PC-3 (cell line): ENCODE data around the gene NUDT13.

ENCODE experiments used
- CTCF ChIP-seq: fragments of 300-600 bp; sonication (generic); conservative IDR thresholded peaks from 2 replicates; pipeline ENCODE4 v1.5.1; 2017; ENCODE audit warnings: antibody characterized with exemption, low read depth, mild to moderate bottlenecking, low read length
- EZH2 ChIP-seq: fragments of 300-600 bp; sonication (generic); IDR thresholded peaks from one replicate; pipeline ENCODE4 v1.6.1; 2017; ENCODE audit warnings: antibody characterized with exemption, mild to moderate bottlenecking, low read length; ENCODE audit not compliant: unreplicated experiment

DNA sequence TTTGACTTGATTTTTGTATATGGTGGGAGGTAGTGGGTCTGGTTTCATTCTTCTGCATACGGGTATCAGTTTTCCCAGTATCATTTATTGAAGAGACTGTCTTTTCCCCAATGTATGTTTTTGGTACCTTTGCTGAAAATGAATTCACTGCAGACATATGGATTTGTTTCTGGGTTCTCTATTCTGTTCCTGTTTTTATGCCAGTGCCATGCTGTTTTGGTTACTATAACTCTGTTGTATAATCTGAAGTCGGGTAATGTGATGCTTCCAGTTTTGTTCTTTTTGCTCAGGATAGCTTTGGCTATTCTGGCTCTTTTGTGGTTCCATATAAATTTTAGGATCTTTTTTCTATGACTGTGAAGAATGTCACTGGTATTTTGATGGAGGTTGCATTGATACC is 56.7 kb downstream of the NUDT13 start:
- TF ChIP-seq CTCF (no peak), EZH2 (no peak)
